Astrocyte of the spinal cord (primary cell): ENCODE results near the gene AMPH.
"Not testable (repeated sequence)": the region's sequence is repeated elsewhere in the genome, so short reads cannot be mapped to it uniquely, and the experiment has no call there.

Experiments used
- DNase-seq: peaks from one replicate; pipeline ENCODE4 v3.0.0; 2011; ENCODE audit warnings: low read depth, low spot score
- H3K4me3 ChIP-seq: 2 replicates; pipeline ENCODE4 v1.5.1; 2011; ENCODE audit warnings: low read depth, mild to moderate bottlenecking, low read length, moderate library complexity
- in situ Hi-C: cut with HindIII; loops from 2 replicates; pipeline ENCODE4 v1.10.0; 2017; ENCODE audit warnings: low sequenced_read_pairs
- TF ChIP-seq, protein P1 (sequence below): IDR thresholded peaks from 2 replicates; pipeline ENCODE4 v1.5.1; 2012; ENCODE audit warnings: low read depth, mild to moderate bottlenecking, low read length, inconsistent platforms

Gene AMPH

GRCh38 chr7:38354271-38354851, 276.8 kb downstream of the AMPH start:
- H3K4me3 ChIP-seq, result not testable (repeated sequence)

GRCh38 chr7:38353431-38353881, 277.7 kb downstream of the AMPH start:
- H3K4me3 ChIP-seq, in situ Hi-C loops, DNase-seq: not testable (repeated sequence)

More at GRCh38 chr7:38354271-38354851, 276.8 kb downstream of the AMPH start:
- in situ Hi-C loops, DNase-seq: not testable (repeated sequence)
- TF ChIP-seq, protein P1, sequence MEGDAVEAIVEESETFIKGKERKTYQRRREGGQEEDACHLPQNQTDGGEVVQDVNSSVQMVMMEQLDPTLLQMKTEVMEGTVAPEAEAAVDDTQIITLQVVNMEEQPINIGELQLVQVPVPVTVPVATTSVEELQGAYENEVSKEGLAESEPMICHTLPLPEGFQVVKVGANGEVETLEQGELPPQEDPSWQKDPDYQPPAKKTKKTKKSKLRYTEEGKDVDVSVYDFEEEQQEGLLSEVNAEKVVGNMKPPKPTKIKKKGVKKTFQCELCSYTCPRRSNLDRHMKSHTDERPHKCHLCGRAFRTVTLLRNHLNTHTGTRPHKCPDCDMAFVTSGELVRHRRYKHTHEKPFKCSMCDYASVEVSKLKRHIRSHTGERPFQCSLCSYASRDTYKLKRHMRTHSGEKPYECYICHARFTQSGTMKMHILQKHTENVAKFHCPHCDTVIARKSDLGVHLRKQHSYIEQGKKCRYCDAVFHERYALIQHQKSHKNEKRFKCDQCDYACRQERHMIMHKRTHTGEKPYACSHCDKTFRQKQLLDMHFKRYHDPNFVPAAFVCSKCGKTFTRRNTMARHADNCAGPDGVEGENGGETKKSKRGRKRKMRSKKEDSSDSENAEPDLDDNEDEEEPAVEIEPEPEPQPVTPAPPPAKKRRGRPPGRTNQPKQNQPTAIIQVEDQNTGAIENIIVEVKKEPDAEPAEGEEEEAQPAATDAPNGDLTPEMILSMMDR, result peak; percentile 62

DNA sequence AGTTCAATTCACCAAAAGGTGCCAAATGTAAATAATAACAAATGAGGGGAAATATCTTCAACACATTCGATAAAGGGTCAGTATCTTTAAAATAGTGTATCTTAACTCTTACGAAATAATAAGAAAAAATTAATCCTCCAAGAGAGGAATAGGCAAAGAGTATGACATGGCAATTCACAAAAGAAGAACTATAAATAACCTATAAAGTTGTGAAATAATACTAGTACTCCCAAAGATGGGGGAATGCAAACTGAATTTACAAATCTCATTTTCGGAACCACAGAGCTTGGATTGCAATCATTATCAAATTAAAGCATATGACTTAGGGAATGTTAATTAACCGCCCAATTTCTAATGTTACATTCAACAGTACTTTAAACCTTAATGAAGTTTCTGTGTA, 279.6 kb downstream of the AMPH start:
- in situ Hi-C loops, result no loop called here
- no peak for DNase-seq
- no peak overlapping the region for H3K4me3 ChIP-seq
- TF ChIP-seq, protein P1, result no peak

GRCh38 chr7:38350777-38351176, 280.4 kb downstream of the AMPH start:
- H3K4me3 ChIP-seq, in situ Hi-C loops, DNase-seq: not testable (repeated sequence)

DNA sequence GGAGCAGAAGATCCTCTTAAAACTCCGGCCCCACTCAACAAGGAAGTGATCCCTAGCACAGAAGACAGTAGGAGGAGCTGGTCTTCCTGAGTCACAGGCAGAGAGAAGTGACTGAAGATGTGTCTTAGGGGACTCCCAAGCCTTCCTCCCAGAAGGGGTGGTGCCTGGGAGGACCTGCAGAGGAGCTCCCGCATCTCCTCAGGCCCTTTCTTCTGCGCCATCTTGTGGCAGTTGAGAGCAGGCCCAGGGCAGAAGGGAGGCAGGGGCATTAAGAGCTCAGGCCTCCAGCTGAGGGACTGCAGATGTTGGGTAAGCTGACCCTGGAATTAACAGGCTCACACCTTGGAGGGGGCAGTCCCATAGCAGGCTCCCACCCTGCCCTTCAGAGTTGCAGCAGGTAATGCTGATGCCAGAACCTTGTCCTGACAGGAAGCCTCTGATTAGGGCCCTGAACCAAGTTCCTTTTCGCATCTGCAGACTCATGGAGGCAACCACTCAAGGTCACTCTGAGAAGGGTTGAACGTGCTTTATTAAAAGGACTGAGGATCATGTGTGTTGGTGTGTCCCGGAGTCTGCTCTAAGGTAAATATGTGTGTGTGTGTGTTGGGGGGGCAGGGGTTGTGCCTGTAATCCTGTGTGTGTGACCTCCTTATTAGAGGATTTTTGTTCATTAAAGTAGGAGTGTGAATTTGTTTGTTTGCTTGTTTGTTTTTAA, 281.1 kb downstream of the AMPH start:
- DNase-seq, in situ Hi-C loops, H3K4me3 ChIP-seq: not testable (repeated sequence)
- TF ChIP-seq, protein P1, result peak; percentile 24

- in situ Hi-C loops, DNase-seq, H3K4me3 ChIP-seq: not testable (repeated sequence)
Measured at GRCh38 chr7:38349126-38349795, 281.9 kb downstream of the AMPH start.

GRCh38 chr7:38345299-38346172, 285.6 kb downstream of the AMPH start:
- H3K4me3 ChIP-seq, in situ Hi-C loops: not testable (repeated sequence)
- TF ChIP-seq, protein P1, result peak; percentile 83
- peak; percentile 49 for DNase-seq

DNA sequence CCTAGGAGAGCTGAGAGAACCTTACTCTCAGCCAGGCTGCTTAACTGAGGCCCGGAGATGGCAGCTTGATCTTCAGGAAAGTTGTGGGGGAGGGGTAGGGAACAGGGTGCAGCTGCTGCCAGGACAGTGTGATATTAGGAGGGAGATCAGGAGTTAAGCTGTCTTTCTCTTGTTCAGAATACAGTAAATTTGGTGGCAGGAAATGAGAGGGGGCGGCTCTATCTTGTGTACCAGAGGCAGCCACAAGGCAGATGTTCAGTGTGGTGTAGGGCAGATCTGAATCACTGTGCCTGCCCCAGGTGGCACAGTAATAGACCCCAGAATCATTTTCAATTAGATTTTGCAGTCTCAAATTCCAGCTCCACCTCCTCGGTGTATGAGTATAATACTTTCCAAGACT, 286.4 kb downstream of the AMPH start:
- H3K4me3 ChIP-seq, DNase-seq, in situ Hi-C loops: not testable (repeated sequence)

GRCh38 chr7:38342135-38342534, 289.0 kb downstream of the AMPH start:
- in situ Hi-C loops, result not testable (repeated sequence)

DNA sequence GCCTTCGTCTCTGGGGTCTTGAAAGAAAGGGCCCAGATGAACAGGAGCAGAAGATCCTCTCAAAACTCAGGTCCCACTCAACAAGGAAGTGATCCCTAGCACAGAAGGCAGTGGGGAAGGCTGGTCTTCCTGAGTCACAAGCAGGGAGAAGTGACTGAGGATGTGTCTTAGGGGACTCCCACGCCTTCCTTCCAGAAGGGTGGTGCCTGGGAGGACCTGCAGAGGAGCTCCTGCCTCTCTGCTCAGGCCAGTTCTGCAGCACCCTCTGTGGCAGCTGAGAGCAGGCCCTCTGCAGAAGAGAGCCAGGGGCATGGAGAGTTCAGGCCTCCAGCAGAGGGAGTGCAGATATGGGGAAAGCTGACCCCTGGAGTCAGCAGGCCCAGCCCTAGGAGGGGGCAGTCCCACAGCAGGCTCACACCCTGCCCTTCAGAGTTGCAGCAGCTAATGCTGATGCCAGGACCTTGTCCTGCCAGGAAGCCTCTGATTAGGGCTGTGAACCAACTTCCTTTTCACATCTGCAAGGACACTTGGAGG, 289.9 kb downstream of the AMPH start:
- H3K4me3 ChIP-seq, in situ Hi-C loops, DNase-seq: not testable (repeated sequence)

More at GRCh38 chr7:38342135-38342534, 289.0 kb downstream of the AMPH start:
- not testable (repeated sequence) for DNase-seq, H3K4me3 ChIP-seq
